HEK293 (cell line): ENCODE data around the gene AK5.

Experiments used
- CTCF ChIA-PET: fragments of 350-600 bp; formaldehyde crosslinking; extraction: SDS; loops from one replicate; lab custom pipeline; 2021; ENCODE audit warnings: antibody characterized with exemption; lab: Yijun Ruan, JAX
- POLR2A ChIA-PET: fragments of 300-600 bp; formaldehyde crosslinking; extraction: SDS; loops from one replicate; lab custom pipeline; 2020; ENCODE audit warnings: antibody characterized with exemption, inconsistent platforms; lab: Yijun Ruan, JAX
- H3K27ac ChIP-seq: fragments of 200-500 bp; sonication (Bioruptor generic); 2 replicates; pipeline ENCODE4 v1.5.1; 2014; ENCODE audit warnings: low read depth, low read length, control low read depth, inconsistent platforms; ENCODE audit errors: extremely low read depth
- H3K36me3 ChIP-seq, 2 experiments: fragments of 200-500 bp in 1 of 2; sonication (Bioruptor generic) in 1 of 2; 1 replicate in 1 of 2; 2 replicates in 1 of 2; pipeline ENCODE4 v1.5.1; 2014 to 2017; ENCODE audit warnings: inconsistent platforms in 2 of 2, low read length in 2 of 2; ENCODE audit not compliant: control insufficient read depth in 2 of 2, insufficient read depth in 1 of 2
- H3K4me1 ChIP-seq: fragments of 200-500 bp; sonication (Bioruptor generic); 2 replicates; pipeline ENCODE4 v1.5.1; 2014; ENCODE audit warnings: mild to moderate bottlenecking, low read length, inconsistent platforms; ENCODE audit not compliant: control insufficient read depth, insufficient read depth
- H3K4me3 ChIP-seq: 2 replicates; pipeline ENCODE4 v1.5.1; 2011; ENCODE audit warnings: low read depth, mild to moderate bottlenecking, control low read depth, low read length, moderate library complexity
- H3K9me3 ChIP-seq: fragments of 200-500 bp; sonication (Bioruptor generic); 2 replicates; pipeline ENCODE4 v1.5.1; 2014; ENCODE audit warnings: low read depth, low read length, inconsistent platforms; ENCODE audit not compliant: control insufficient read depth, insufficient read depth
- GLIS2 ChIP-seq: fragments of 450-650 bp; formaldehyde crosslinking; IDR thresholded peaks from 2 replicates; pipeline ENCODE4 v1.5.1; 2016; ENCODE audit warnings: missing biosample characterization, missing genetic modification characterization
- HIC1 ChIP-seq: fragments of 450-650 bp; formaldehyde crosslinking; IDR thresholded peaks from 2 replicates; pipeline ENCODE4 v1.5.1; 2016; ENCODE audit warnings: missing biosample characterization, missing genetic modification characterization
- KLF16 ChIP-seq: fragments of 450-650 bp; formaldehyde crosslinking; IDR thresholded peaks from 2 replicates; pipeline ENCODE4 v1.5.1; 2017; ENCODE audit warnings: missing biosample characterization, missing genetic modification characterization
- OSR2 ChIP-seq: fragments of 450-650 bp; formaldehyde crosslinking; IDR thresholded peaks from 2 replicates; pipeline ENCODE4 v1.5.1; 2016; ENCODE audit warnings: missing biosample characterization, missing genetic modification characterization
- OVOL3 ChIP-seq: fragments of 450-650 bp; formaldehyde crosslinking; IDR thresholded peaks from 2 replicates; pipeline ENCODE4 v1.5.1; 2016; ENCODE audit warnings: missing biosample characterization, missing genetic modification characterization
- PRDM10 ChIP-seq: fragments of 450-650 bp; formaldehyde crosslinking; IDR thresholded peaks from 2 replicates; pipeline ENCODE4 v1.5.1; 2016; ENCODE audit warnings: missing biosample characterization, missing genetic modification characterization
- PRDM6 ChIP-seq: fragments of 450-650 bp; formaldehyde crosslinking; IDR thresholded peaks from 2 replicates; pipeline ENCODE4 v1.5.1; 2017; ENCODE audit warnings: missing biosample characterization, missing genetic modification characterization
- SETDB1 ChIP-seq: IDR thresholded peaks from one replicate; pipeline ENCODE4 v1.6.1; 2017; ENCODE audit warnings: mild to moderate bottlenecking, low read length, moderate library complexity, mixed read lengths; ENCODE audit not compliant: insufficient read length
- ZBTB11 ChIP-seq: fragments of 450-650 bp; formaldehyde crosslinking; conservative IDR thresholded peaks from 2 replicates; pipeline ENCODE4 v1.5.1; 2016; ENCODE audit warnings: low read depth, missing biosample characterization, missing genetic modification characterization
- ZNF121 ChIP-seq: fragments of 450-650 bp; formaldehyde crosslinking; IDR thresholded peaks from 2 replicates; pipeline ENCODE4 v1.5.1; 2016; ENCODE audit warnings: missing biosample characterization, missing genetic modification characterization
- ZNF23 ChIP-seq: fragments of 450-650 bp; formaldehyde crosslinking; IDR thresholded peaks from 2 replicates; pipeline ENCODE4 v1.5.1; 2016; ENCODE audit warnings: missing biosample characterization, missing genetic modification characterization, borderline replicate concordance
- ZNF37A ChIP-seq: fragments of 450-650 bp; IDR thresholded peaks from 2 replicates; pipeline ENCODE4 v1.5.1; 2018; ENCODE audit warnings: missing biosample characterization, missing genetic modification characterization
- ZNF426 ChIP-seq: fragments of 450-650 bp; formaldehyde crosslinking; IDR thresholded peaks from 2 replicates; pipeline ENCODE4 v1.5.1; 2017; ENCODE audit warnings: missing biosample characterization, missing genetic modification characterization, mild to moderate bottlenecking, inconsistent platforms, moderate library complexity
- ZNF48 ChIP-seq: fragments of 450-650 bp; formaldehyde crosslinking; IDR thresholded peaks from 2 replicates; pipeline ENCODE4 v1.5.1; 2016; ENCODE audit warnings: missing biosample characterization, missing genetic modification characterization
- ZNF514 ChIP-seq: fragments of 450-650 bp; formaldehyde crosslinking; IDR thresholded peaks from 2 replicates; pipeline ENCODE4 v1.5.1; 2016; ENCODE audit warnings: missing biosample characterization, missing genetic modification characterization
- ZNF530 ChIP-seq: fragments of 450-650 bp; formaldehyde crosslinking; IDR thresholded peaks from 2 replicates; pipeline ENCODE4 v1.5.1; 2016; ENCODE audit warnings: low read depth, missing biosample characterization, missing genetic modification characterization
- ZNF571 ChIP-seq: fragments of 450-650 bp; formaldehyde crosslinking; IDR thresholded peaks from 2 replicates; pipeline ENCODE4 v1.5.0; 2017; ENCODE audit warnings: missing biosample characterization, missing genetic modification characterization
- ZSCAN18 ChIP-seq: fragments of 450-650 bp; formaldehyde crosslinking; IDR thresholded peaks from 2 replicates; pipeline ENCODE4 v1.5.1; 2016; ENCODE audit warnings: missing biosample characterization, missing genetic modification characterization

AK5 gene

GRCh38 chr1:77354536-77354935, 72.7 kb downstream of the AK5 start:
- TF ChIP-seq ZBTB11 (tag by site-specific recombination) (no peak), PRDM10 (tag by site-specific recombination) (no peak)
- ChIA-PET POLR2A (no interaction called here), CTCF (interaction anchor here (0.5 kb wide), 1 partner anchor 160 kb away, joined by 3 read pairs; no protein-coding TSS in a partner anchor)
- no peaks in the 10 kb centered on the region for H3K4me1 ChIP-seq
- no peaks in the 10 kb centered on the region for H3K36me3 ChIP-seq
- H3K9me3 ChIP-seq: no peaks in the 10 kb centered on the region
- no peak overlapping the region for H3K27ac ChIP-seq
- H3K4me3 ChIP-seq: no peak overlapping the region

- Histone ChIP-seq H3K4me3 (no peak overlapping the region), H3K36me3 (no peaks in the 10 kb centered on the region), H3K27ac (no peak overlapping the region), H3K4me1 (no peaks in the 10 kb centered on the region)
- ChIA-PET POLR2A (no interaction called here), CTCF (no interaction called here)
- no peak for TF ChIP-seq HIC1
- TF ChIP-seq ZNF426: no peak
- no peak for TF ChIP-seq KLF16 (tag by site-specific recombination)
- TF ChIP-seq ZNF571 (tag by site-specific recombination): no peak
- TF ChIP-seq OSR2 (tag by site-specific recombination): no peak
- no peak for TF ChIP-seq GLIS2
- no peak for TF ChIP-seq SETDB1
- TF ChIP-seq PRDM6 (tag by site-specific recombination): no peak
- no peak for TF ChIP-seq ZSCAN18 (tag by site-specific recombination)
- TF ChIP-seq ZNF23 (tag by site-specific recombination): no peak
- TF ChIP-seq ZNF514 (tag by site-specific recombination): no peak
- no peak for TF ChIP-seq ZNF121 (tag by site-specific recombination)
- no peak for TF ChIP-seq ZNF48 (tag by site-specific recombination)
- TF ChIP-seq ZNF37A (tag by site-specific recombination): no peak
- TF ChIP-seq ZNF530 (tag by site-specific recombination): no peak
- TF ChIP-seq OVOL3 (tag by site-specific recombination): no peak
- TF ChIP-seq, all 188 proteins: peak for 0
- no peaks in the 10 kb centered on the region for H3K9me3 ChIP-seq
These were observed 73.2 kb downstream of the AK5 start for GRCh38 chr1:77355010-77355409.
